ENCODE data around the gene PPP2R5D.
"Not testable (repeated sequence)": the region's sequence is repeated elsewhere in the genome, so short reads cannot be mapped to it uniquely, and the experiment has no call there.

PPP2R5D gene

GRCh38 chr6:42984001-42984923, at the start of gene PPP2R5D:
Gene PPP2R5D (plus strand): TSS chr6:42984570. CDS start chr6:42984678, 108 bp downstream.
- DNase-seq = peak; percentile 98

GRCh38 chr6:42935322-42935721, 49.0 kb upstream of the PPP2R5D start:
- no peak for DNase-seq

GRCh38 chr6:42936398-42936797, 48.0 kb upstream of the PPP2R5D start:
- DNase-seq = no peak

- DNase-seq = no peak
Observed at GRCh38 chr6:42937548-42938427, 46.6 kb upstream of the PPP2R5D start.

- DNase-seq = no peak
Observed at GRCh38 chr6:42938428-42938796, 46.0 kb upstream of the PPP2R5D start.

- no peak for DNase-seq
Observed at GRCh38 chr6:42938987-42939809, 45.2 kb upstream of the PPP2R5D start.

GRCh38 chr6:42939810-42940167, 44.6 kb upstream of the PPP2R5D start:
- no peak for DNase-seq

GRCh38 chr6:42940493-42941045, 43.8 kb upstream of the PPP2R5D start:
- no peak for DNase-seq

GRCh38 chr6:42941356-42941755, 43.0 kb upstream of the PPP2R5D start:
- not testable (repeated sequence) for DNase-seq

- no peak for DNase-seq
Observed at GRCh38 chr6:42942444-42942843, 41.9 kb upstream of the PPP2R5D start.

GRCh38 chr6:42947950-42948349, 36.4 kb upstream of the PPP2R5D start:
- DNase-seq = no peak

GRCh38 chr6:42952389-42952788, 32.0 kb upstream of the PPP2R5D start:
- DNase-seq = no peak

- DNase-seq = not testable (repeated sequence)
Observed at GRCh38 chr6:42954405-42954804, 30.0 kb upstream of the PPP2R5D start.

GRCh38 chr6:42958125-42958524, 26.2 kb upstream of the PPP2R5D start:
- DNase-seq = no peak

- no peak for DNase-seq
Observed at GRCh38 chr6:42959917-42960242, 24.5 kb upstream of the PPP2R5D start.

GRCh38 chr6:42960243-42961019, 23.9 kb upstream of the PPP2R5D start, which contains the start of gene GNMT:
Gene GNMT (plus strand): TSS chr6:42960754. CDS start chr6:42960768, 14 bp downstream.
- DNase-seq = peak; percentile 43

- no peak for DNase-seq
Observed at GRCh38 chr6:42961020-42961470, 23.3 kb upstream of the PPP2R5D start.

GRCh38 chr6:42962096-42962495, 22.3 kb upstream of the PPP2R5D start:
- no peak for DNase-seq

GRCh38 chr6:42962502-42963178, 21.7 kb upstream of the PPP2R5D start:
- no peak for DNase-seq

GRCh38 chr6:42963179-42963854, 21.1 kb upstream of the PPP2R5D start:
- no peak for DNase-seq
